ENCODE measurements around the gene HLA-DQA1.
A peak's percentile ranks its signal among the peaks of the same experiment; 100 is the strongest.

Gene HLA-DQA1

DNA sequence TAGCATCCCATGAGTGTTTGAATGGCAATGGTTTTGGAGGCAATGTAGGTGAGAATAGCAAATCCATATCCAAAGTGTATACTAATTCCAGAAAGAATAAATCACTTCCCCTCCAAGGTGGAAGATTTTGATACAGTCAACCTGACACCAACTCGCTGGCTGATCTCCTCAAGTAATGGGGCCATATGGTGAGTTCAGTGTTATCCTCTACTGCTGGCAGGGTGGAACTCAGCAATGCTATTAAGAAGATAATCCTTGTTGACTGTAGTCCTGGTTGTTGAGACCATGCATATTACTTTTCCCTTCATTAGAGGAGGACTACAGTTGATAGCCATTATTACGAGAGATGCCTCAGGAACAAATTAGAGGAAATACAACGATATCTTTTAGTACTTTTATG lies 47.0 kb downstream of the HLA-DQA1 start:
- in situ Hi-C loops (cut with MboI; ENCODE audit: low pct_unique_long_range_greater_than_20kb, low sequenced_read_pairs) = no loop called here
- no peak for DNase-seq

DNA sequence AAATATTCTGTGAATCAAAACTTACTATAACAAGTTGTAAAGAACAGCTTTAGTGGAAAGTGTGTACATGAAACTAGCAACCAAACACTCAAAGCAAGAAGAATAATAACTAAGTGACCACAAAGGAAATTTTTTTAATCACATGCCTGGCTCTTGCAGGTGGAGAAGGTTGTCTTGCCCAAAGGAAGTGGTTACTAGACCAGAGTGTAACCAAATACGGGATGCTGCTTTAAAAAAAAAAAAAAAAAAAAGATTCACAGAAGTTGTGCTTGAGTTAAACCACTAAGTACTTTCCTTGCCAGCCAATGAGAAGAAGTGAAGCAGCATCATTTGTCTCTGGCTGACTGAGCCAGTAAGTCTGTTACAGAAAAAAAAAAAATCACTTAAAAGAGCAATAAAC lies 48.4 kb downstream of the HLA-DQA1 start:
- DNase-seq = peak; percentile 79
- in situ Hi-C loops (cut with MboI; ENCODE audit: low pct_unique_long_range_greater_than_20kb, low sequenced_read_pairs) = no loop called here

DNA sequence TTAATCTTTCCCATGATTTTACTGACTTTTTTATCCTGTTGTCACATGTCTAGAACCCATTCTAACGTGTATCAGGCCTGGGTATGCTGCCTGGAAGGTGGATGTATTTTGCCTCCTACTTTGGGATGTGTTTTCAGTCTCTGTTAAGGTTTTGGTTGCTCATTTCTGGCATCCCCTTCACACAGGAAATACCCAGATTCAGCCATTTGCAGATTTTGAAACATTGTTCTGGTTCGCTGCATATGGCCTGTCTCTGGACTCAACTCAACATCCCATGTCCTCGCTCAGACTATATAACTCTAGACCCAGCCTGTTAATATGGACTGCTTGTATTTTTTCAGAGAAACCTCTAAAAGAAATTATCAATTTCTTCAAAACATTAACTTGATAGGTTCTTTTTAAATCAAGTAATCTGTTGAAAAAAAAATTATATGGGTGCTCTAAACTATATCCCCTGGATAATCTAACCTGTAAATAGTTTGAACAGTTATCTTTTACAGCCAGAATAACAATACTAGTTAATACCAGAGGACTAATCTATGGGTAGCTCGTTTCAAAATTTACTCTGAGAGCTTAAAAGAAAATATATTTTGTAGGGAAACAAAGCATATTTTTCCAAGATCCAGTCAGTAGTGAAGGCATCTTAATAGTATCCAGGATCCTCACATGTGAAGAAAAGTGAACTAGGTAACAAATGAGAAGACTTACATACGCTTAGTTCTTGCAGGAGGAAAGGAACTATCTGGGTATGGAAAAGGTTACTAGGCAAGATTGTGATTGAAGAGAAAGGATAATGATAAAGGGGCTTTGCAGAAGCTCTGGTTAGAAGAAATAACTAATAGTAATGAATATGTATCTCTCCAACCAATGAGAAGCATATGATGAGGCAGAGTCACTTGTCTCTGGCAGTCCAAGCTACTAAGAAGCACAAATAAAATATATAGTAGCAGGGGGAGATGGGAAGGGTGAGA lies 52.6 kb downstream of the HLA-DQA1 start:
- no peak for DNase-seq
- in situ Hi-C loops (cut with MboI; ENCODE audit: low pct_unique_long_range_greater_than_20kb, low sequenced_read_pairs) = no loop called here

DNA sequence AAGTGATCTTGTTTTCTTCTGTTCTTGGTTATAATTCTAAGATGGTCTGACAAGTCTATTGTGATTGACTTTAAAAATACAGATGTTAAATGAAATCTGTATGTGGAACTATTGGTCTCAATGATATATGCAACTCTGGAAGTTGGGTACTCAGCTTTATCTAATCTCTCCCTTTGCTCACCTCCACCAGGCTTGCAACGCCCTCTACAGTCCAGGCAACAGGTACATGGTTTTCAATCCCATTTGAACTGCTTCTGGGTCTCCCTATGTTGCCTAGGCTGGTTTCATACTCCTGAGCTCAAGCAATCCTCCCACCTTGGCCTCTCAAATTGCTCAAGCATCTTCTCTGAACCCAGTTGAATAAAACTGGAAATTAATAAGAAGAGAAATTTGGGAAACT lies 54.8 kb downstream of the HLA-DQA1 start:
- DNase-seq = peak; percentile 73
- in situ Hi-C loops (cut with MboI; ENCODE audit: low pct_unique_long_range_greater_than_20kb, low sequenced_read_pairs) = no loop called here
